Measurements from ENCODE around the gene PALMD.

PALMD gene

GRCh38 chr1:99608058-99608457, 37.9 kb upstream of the PALMD start:
- no peaks in the 10 kb centered on the region for H3K27me3 ChIP-seq (ENCODE audit: control insufficient read depth in 1 of 2, insufficient read depth in 2 of 2, low read length in 2 of 2)
- no peaks in the 10 kb centered on the region for H3K36me3 ChIP-seq (ENCODE audit: insufficient read depth, low read length)
- peaks cover 3% of the 10 kb centered on the region for H3K9me3 ChIP-seq (ENCODE audit: low read length)
- H3K4me3 ChIP-seq (ENCODE audit: low read depth in 1 of 2, low read length in 2 of 2): no peak overlapping the region
- no peaks in the 10 kb centered on the region for H3K4me1 ChIP-seq (ENCODE audit: insufficient read depth, low read length)
- no peak overlapping the region for H3K27ac ChIP-seq (ENCODE audit: low read depth, low read length)
- H3K9ac ChIP-seq (ENCODE audit: low read length): no peak overlapping the region

GRCh38 chr1:99613716-99614115, 32.2 kb upstream of the PALMD start:
- Histone ChIP-seq H3K9me3 (ENCODE audit: low read length) (no peaks in the 10 kb centered on the region), H3K27ac (ENCODE audit: low read depth, low read length) (no peak overlapping the region), H3K9ac (ENCODE audit: low read length) (no peak overlapping the region), H3K36me3 (ENCODE audit: insufficient read depth, low read length) (no peaks in the 10 kb centered on the region), H3K4me1 (ENCODE audit: insufficient read depth, low read length) (no peaks in the 10 kb centered on the region), H3K27me3 (ENCODE audit: control insufficient read depth in 1 of 2, insufficient read depth in 2 of 2, low read length in 2 of 2) (no peaks in the 10 kb centered on the region), H3K4me3 (ENCODE audit: low read depth in 1 of 2, low read length in 2 of 2) (no peak overlapping the region)

- Histone ChIP-seq H3K4me3 (ENCODE audit: low read depth in 1 of 2, low read length in 2 of 2) (no peak overlapping the region), H3K4me1 (ENCODE audit: insufficient read depth, low read length) (no peaks in the 10 kb centered on the region), H3K36me3 (ENCODE audit: insufficient read depth, low read length) (no peaks in the 10 kb centered on the region), H3K9me3 (ENCODE audit: low read length) (no peaks in the 10 kb centered on the region), H3K27ac (ENCODE audit: low read depth, low read length) (no peak overlapping the region), H3K9ac (ENCODE audit: low read length) (no peak overlapping the region), H3K27me3 (ENCODE audit: control insufficient read depth in 1 of 2, insufficient read depth in 2 of 2, low read length in 2 of 2) (no peaks in the 10 kb centered on the region)
These were observed 31.2 kb upstream of the PALMD start for GRCh38 chr1:99614728-99615127.

- no peak overlapping the region for H3K27ac ChIP-seq (ENCODE audit: low read depth, low read length)
- H3K27me3 ChIP-seq (ENCODE audit: control insufficient read depth in 1 of 2, insufficient read depth in 2 of 2, low read length in 2 of 2): no peaks in the 10 kb centered on the region
- no peak overlapping the region for H3K9ac ChIP-seq (ENCODE audit: low read length)
- peaks cover 5% of the 10 kb centered on the region for H3K4me1 ChIP-seq (ENCODE audit: insufficient read depth, low read length)
- no peaks in the 10 kb centered on the region for H3K9me3 ChIP-seq (ENCODE audit: low read length)
- no peak overlapping the region for H3K4me3 ChIP-seq (ENCODE audit: low read depth in 1 of 2, low read length in 2 of 2)
- H3K36me3 ChIP-seq (ENCODE audit: insufficient read depth, low read length): no peaks in the 10 kb centered on the region
These were observed 26.3 kb upstream of the PALMD start for GRCh38 chr1:99619583-99619982.

GRCh38 chr1:99621340-99621901, 24.5 kb upstream of the PALMD start:
- H3K27ac ChIP-seq (ENCODE audit: low read depth, low read length): no peak overlapping the region
- H3K36me3 ChIP-seq (ENCODE audit: insufficient read depth, low read length): no peaks in the 10 kb centered on the region
- H3K4me3 ChIP-seq (ENCODE audit: low read depth in 1 of 2, low read length in 2 of 2): no peak overlapping the region
- H3K9me3 ChIP-seq (ENCODE audit: low read length): no peaks in the 10 kb centered on the region
- no peaks in the 10 kb centered on the region for H3K27me3 ChIP-seq (ENCODE audit: control insufficient read depth in 1 of 2, insufficient read depth in 2 of 2, low read length in 2 of 2)
- peaks cover 5% of the 10 kb centered on the region for H3K4me1 ChIP-seq (ENCODE audit: insufficient read depth, low read length)
- no peak overlapping the region for H3K9ac ChIP-seq (ENCODE audit: low read length)

GRCh38 chr1:99622702-99623347, 23.1 kb upstream of the PALMD start:
- Histone ChIP-seq H3K27me3 (ENCODE audit: control insufficient read depth in 1 of 2, insufficient read depth in 2 of 2, low read length in 2 of 2) (no peaks in the 10 kb centered on the region), H3K4me3 (ENCODE audit: low read depth in 1 of 2, low read length in 2 of 2) (no peak overlapping the region), H3K4me1 (ENCODE audit: insufficient read depth, low read length) (peaks cover 5% of the 10 kb centered on the region), H3K27ac (ENCODE audit: low read depth, low read length) (no peak overlapping the region), H3K9me3 (ENCODE audit: low read length) (no peaks in the 10 kb centered on the region), H3K36me3 (ENCODE audit: insufficient read depth, low read length) (no peaks in the 10 kb centered on the region), H3K9ac (ENCODE audit: low read length) (no peak overlapping the region)

- Histone ChIP-seq H3K27ac (ENCODE audit: low read depth, low read length) (no peak overlapping the region), H3K36me3 (ENCODE audit: insufficient read depth, low read length) (no peaks in the 10 kb centered on the region), H3K27me3 (ENCODE audit: control insufficient read depth in 1 of 2, insufficient read depth in 2 of 2, low read length in 2 of 2) (no peaks in the 10 kb centered on the region), H3K4me1 (ENCODE audit: insufficient read depth, low read length) (peaks cover 5% of the 10 kb centered on the region), H3K9me3 (ENCODE audit: low read length) (no peaks in the 10 kb centered on the region), H3K4me3 (ENCODE audit: low read depth in 1 of 2, low read length in 2 of 2) (no peak overlapping the region), H3K9ac (ENCODE audit: low read length) (no peak overlapping the region)
These were observed 22.4 kb upstream of the PALMD start for GRCh38 chr1:99623554-99623953.

GRCh38 chr1:99627615-99628014, 18.3 kb upstream of the PALMD start:
- peaks cover 5% of the 10 kb centered on the region for H3K4me1 ChIP-seq (ENCODE audit: insufficient read depth, low read length)
- no peak overlapping the region for H3K4me3 ChIP-seq (ENCODE audit: low read depth in 1 of 2, low read length in 2 of 2)
- H3K27ac ChIP-seq (ENCODE audit: low read depth, low read length): no peak overlapping the region
- no peaks in the 10 kb centered on the region for H3K9me3 ChIP-seq (ENCODE audit: low read length)
- no peak overlapping the region for H3K9ac ChIP-seq (ENCODE audit: low read length)
- no peaks in the 10 kb centered on the region for H3K36me3 ChIP-seq (ENCODE audit: insufficient read depth, low read length)
- no peaks in the 10 kb centered on the region for H3K27me3 ChIP-seq (ENCODE audit: control insufficient read depth in 1 of 2, insufficient read depth in 2 of 2, low read length in 2 of 2)

- H3K9me3 ChIP-seq (ENCODE audit: low read length): no peaks in the 10 kb centered on the region
- no peaks in the 10 kb centered on the region for H3K4me1 ChIP-seq (ENCODE audit: insufficient read depth, low read length)
- no peaks in the 10 kb centered on the region for H3K36me3 ChIP-seq (ENCODE audit: insufficient read depth, low read length)
- H3K27ac ChIP-seq (ENCODE audit: low read depth, low read length): no peak overlapping the region
- H3K27me3 ChIP-seq (ENCODE audit: control insufficient read depth in 1 of 2, insufficient read depth in 2 of 2, low read length in 2 of 2): no peaks in the 10 kb centered on the region
- H3K9ac ChIP-seq (ENCODE audit: low read length): no peak overlapping the region
- H3K4me3 ChIP-seq (ENCODE audit: low read depth in 1 of 2, low read length in 2 of 2): no peak overlapping the region
These were observed 16.7 kb upstream of the PALMD start for GRCh38 chr1:99629164-99629563.

- H3K27me3 ChIP-seq (ENCODE audit: control insufficient read depth in 1 of 2, insufficient read depth in 2 of 2, low read length in 2 of 2): no peaks in the 10 kb centered on the region
- no peak overlapping the region for H3K9ac ChIP-seq (ENCODE audit: low read length)
- no peaks in the 10 kb centered on the region for H3K9me3 ChIP-seq (ENCODE audit: low read length)
- no peak overlapping the region for H3K4me3 ChIP-seq (ENCODE audit: low read depth in 1 of 2, low read length in 2 of 2)
- H3K36me3 ChIP-seq (ENCODE audit: insufficient read depth, low read length): no peaks in the 10 kb centered on the region
- H3K27ac ChIP-seq (ENCODE audit: low read depth, low read length): no peak overlapping the region
- no peaks in the 10 kb centered on the region for H3K4me1 ChIP-seq (ENCODE audit: insufficient read depth, low read length)
These were observed 10.8 kb upstream of the PALMD start for GRCh38 chr1:99634971-99635624.

GRCh38 chr1:99635664-99636063, 10.2 kb upstream of the PALMD start:
- no peaks in the 10 kb centered on the region for H3K4me1 ChIP-seq (ENCODE audit: insufficient read depth, low read length)
- no peaks in the 10 kb centered on the region for H3K9me3 ChIP-seq (ENCODE audit: low read length)
- no peaks in the 10 kb centered on the region for H3K27me3 ChIP-seq (ENCODE audit: control insufficient read depth in 1 of 2, insufficient read depth in 2 of 2, low read length in 2 of 2)
- H3K27ac ChIP-seq (ENCODE audit: low read depth, low read length): no peak overlapping the region
- H3K9ac ChIP-seq (ENCODE audit: low read length): no peak overlapping the region
- H3K36me3 ChIP-seq (ENCODE audit: insufficient read depth, low read length): no peaks in the 10 kb centered on the region
- no peak overlapping the region for H3K4me3 ChIP-seq (ENCODE audit: low read depth in 1 of 2, low read length in 2 of 2)
